ENCODE results near the gene MITF.

Gene MITF

GRCh38 chr3:69983546-69984265 lies 244.4 kb downstream of the MITF start:
- no peak for DNase-seq

- DNase-seq = no peak
These were observed 246.0 kb downstream of the MITF start for GRCh38 chr3:69985266-69985665.

GRCh38 chr3:69986419-69986818 lies 247.2 kb downstream of the MITF start:
- DNase-seq = no peak

GRCh38 chr3:69987833-69988232 lies 248.6 kb downstream of the MITF start:
- no peak for DNase-seq

- DNase-seq = no peak
These were observed 254.5 kb downstream of the MITF start for GRCh38 chr3:69993757-69994156.

GRCh38 chr3:69994919-69995318 lies 255.7 kb downstream of the MITF start:
- no peak for DNase-seq

GRCh38 chr3:69997631-69998307 lies 258.5 kb downstream of the MITF start:
- DNase-seq = no peak

- DNase-seq = no peak
These were observed 259.5 kb downstream of the MITF start for GRCh38 chr3:69998759-69999139.

GRCh38 chr3:69999140-70000027 lies 260.1 kb downstream of the MITF start, which contains the start of gene SAMMSON:
Gene SAMMSON, plus strand, starts transcription at chr3:69999733.
- no peak for DNase-seq

GRCh38 chr3:70000028-70000410 lies 260.8 kb downstream of the MITF start:
- DNase-seq = no peak

- no peak for DNase-seq
These were observed 261.4 kb downstream of the MITF start for GRCh38 chr3:70000563-70001081.

GRCh38 chr3:70003119-70003518 lies 263.9 kb downstream of the MITF start:
- DNase-seq = no peak

GRCh38 chr3:70006089-70006488 lies 266.8 kb downstream of the MITF start:
- DNase-seq = no peak

GRCh38 chr3:70010346-70010745 lies 271.1 kb downstream of the MITF start:
- DNase-seq = no peak

- no peak for DNase-seq
These were observed 272.3 kb downstream of the MITF start for GRCh38 chr3:70011582-70011981.

All from NCI-H446 (cell line).